Body of pancreas (tissue), 4 donors: ENCODE results near the gene TFCP2L1. TPM values are rescaled to one million over a fixed set of nuclear protein-coding genes. Genes with fewer than 3 reads are reported as not detected.

Experiments
- ATAC-seq: fragments of 150-250 bp; one replicate; pipeline ENCODE4 v1.9.1; 2016
- DNase-seq, 4 donors: peaks; one replicate each; pipeline ENCODE4 v3.0.0-alpha.2; 2019
- H3K27ac ChIP-seq, 4 donors: fragments of 200-600 bp; sonication (generic); 1 replicate in 3 of 4; 2 replicates in 1 of 4; pipeline versions ENCODE4 v1.5.1 to v1.6.1; 2016 to 2019; ENCODE audit warnings: mild to moderate bottlenecking in 1 of 4, mixed read lengths in 1 of 4, moderate library complexity in 1 of 4
- H3K27me3 ChIP-seq, 2 donors: fragments of 200-600 bp; sonication (generic); one replicate each; pipeline ENCODE4 v1.6.0; 2016; ENCODE audit warnings: mild to moderate bottlenecking in 1 of 2
- H3K36me3 ChIP-seq, 2 donors: fragments of 200-600 bp; sonication (generic); replicated peaks in 1 of 2; 2 replicates each; pipeline ENCODE4 v1.5.1; 2016; ENCODE audit warnings: low read depth in 2 of 2; ENCODE audit not compliant: insufficient read depth in 1 of 2
- H3K4me1 ChIP-seq: fragments of 200-600 bp; sonication (generic); one replicate; pipeline ENCODE4 v1.6.0; 2016
- H3K4me3 ChIP-seq, 2 donors: fragments of 200-600 bp; sonication (generic); 1 replicate in 1 of 2; 2 replicates in 1 of 2; pipeline ENCODE4 v1.5.1; 2016 to 2019
- H3K9me3 ChIP-seq, 3 donors: fragments of 200-600 bp; sonication (generic); 1 replicate in 2 of 3; 2 replicates in 1 of 3; pipeline ENCODE4 v1.5.1; 2016
- CTCF ChIP-seq, 7 experiments: fragments of 450-650 bp in 4 of 7; fragments of 200-600 bp in 3 of 7; sonication (generic) in 3 of 7; IDR thresholded peaks; one replicate each; pipeline ENCODE4 v1.5.1; 2016 to 2019; ENCODE audit warnings: antibody characterized with exemption in 7 of 7
- POLR2A ChIP-seq, 3 donors: fragments of 450-650 bp; IDR thresholded peaks; one replicate each; pipeline ENCODE4 v1.6.1; 2016; ENCODE audit warnings: antibody characterized with exemption in 3 of 3, mild to moderate bottlenecking in 2 of 3
- WGBS, 2 donors: methylation state at CpG; one replicate each; pipeline ENCODE4 v1.1.5; 2017; 5-methylcytosine and 5-hydroxymethylcytosine counted together
- intact Hi-C: fragments of 100-400 bp; cut with DNase I; formaldehyde crosslinking; loops from one replicate; pipeline ENCODE4 v1.15.1; 2023
- total RNA-seq, 2 donors: library from RNA; depleted of rRNA; stranded (reverse); fragments of >200 nt; gene quantifications; one replicate each; pipeline ENCODE4 v1.1.0, GENCODE V29; 2016

The TFCP2L1 gene
- total RNA-seq, 2 donors from 2014 or later = 4.6 to 8.3 TPM

- no peak overlapping the region for H3K27ac ChIP-seq
- no peaks in the 10 kb centered on the region for H3K27me3 ChIP-seq
- ATAC-seq (no peak), DNase-seq (no peak)
- H3K36me3 ChIP-seq = no peaks in the 10 kb centered on the region
- no peak for TF ChIP-seq POLR2A (IDR thresholded peaks at IDR 0.05)
- TF ChIP-seq CTCF (IDR thresholded peaks at IDR 0.05) = no peak
- intact Hi-C loops = no loop called here
- 86 to 89% methylated on average over 12 to 13 of the region's 13 CpGs for WGBS, 2 donors
- H3K4me3 ChIP-seq = no peak overlapping the region
- no peaks in the 10 kb centered on the region for H3K9me3 ChIP-seq
- H3K4me1 ChIP-seq = no peaks in the 10 kb centered on the region
These were observed 48.8 kb downstream of the TFCP2L1 start for GRCh38 chr2:121236101-121236640.

GRCh38 chr2:121235542-121235941, 49.5 kb downstream of the TFCP2L1 start:
- ATAC-seq (no peak), DNase-seq (no peak)
- TF ChIP-seq CTCF (IDR thresholded peaks at IDR 0.05) = no peak
- no peak for TF ChIP-seq POLR2A (IDR thresholded peaks at IDR 0.05)
- H3K36me3 ChIP-seq = no peaks in the 10 kb centered on the region
- no peak overlapping the region for H3K4me3 ChIP-seq
- 92 to 100% methylated on average over 1 to 2 of the region's 2 CpGs for WGBS, 2 donors
- H3K27me3 ChIP-seq = no peaks in the 10 kb centered on the region
- H3K9me3 ChIP-seq = no peaks in the 10 kb centered on the region
- intact Hi-C loops = no loop called here
- no peaks in the 10 kb centered on the region for H3K4me1 ChIP-seq
- no peak overlapping the region for H3K27ac ChIP-seq

GRCh38 chr2:121234791-121235190, 50.2 kb downstream of the TFCP2L1 start:
- intact Hi-C loops = no loop called here
- Histone ChIP-seq H3K27me3 (no peaks in the 10 kb centered on the region), H3K4me1 (no peaks in the 10 kb centered on the region), H3K4me3 (no peak overlapping the region), H3K36me3 (no peaks in the 10 kb centered on the region), H3K9me3 (no peaks in the 10 kb centered on the region), H3K27ac (no peak overlapping the region)
- DNase-seq (no peak), ATAC-seq (no peak)
- WGBS, 2 donors = 82 to 89% methylated on average over 4 to 9 of the region's 9 CpGs
- TF ChIP-seq POLR2A (IDR thresholded peaks at IDR 0.05) = no peak
- no peak for TF ChIP-seq CTCF (IDR thresholded peaks at IDR 0.05)

GRCh38 chr2:121234144-121234543, 50.9 kb downstream of the TFCP2L1 start:
- TF ChIP-seq CTCF (IDR thresholded peaks at IDR 0.05) (no peak), POLR2A (IDR thresholded peaks at IDR 0.05) (no peak)
- intact Hi-C loops = no loop called here
- H3K27ac ChIP-seq = no peak overlapping the region

GRCh38 chr2:121233486-121234110, 51.4 kb downstream of the TFCP2L1 start:
- Histone ChIP-seq H3K4me3 (no peak overlapping the region), H3K36me3 (no peaks in the 10 kb centered on the region), H3K4me1 (no peaks in the 10 kb centered on the region), H3K27me3 (no peaks in the 10 kb centered on the region), H3K27ac (no peak overlapping the region), H3K9me3 (no peaks in the 10 kb centered on the region)
- TF ChIP-seq CTCF (IDR thresholded peaks at IDR 0.05) (no peak), POLR2A (IDR thresholded peaks at IDR 0.05) (no peak)
- WGBS, 2 donors = 80 to 89% methylated on average over 3 to 11 of the region's 11 CpGs
- intact Hi-C loops = no loop called here
- DNase-seq (no peak), ATAC-seq (no peak)

More at GRCh38 chr2:121234144-121234543, 50.9 kb downstream of the TFCP2L1 start:
- WGBS, 2 donors = 90 to 95% methylated on average over 7 of the region's 7 CpGs
- H3K4me1 ChIP-seq = no peaks in the 10 kb centered on the region
- no peaks in the 10 kb centered on the region for H3K9me3 ChIP-seq
- H3K36me3 ChIP-seq = no peaks in the 10 kb centered on the region
- DNase-seq (no peak), ATAC-seq (no peak)
- no peaks in the 10 kb centered on the region for H3K27me3 ChIP-seq
- H3K4me3 ChIP-seq = no peak overlapping the region
